Activated CD4-positive, alpha-beta T cell treated with anti-CD3 and anti-CD28 coated beads for 1 hour (primary cell): ENCODE data around the gene ARX.

Experiments used
- DNase-seq: peaks from one replicate; pipeline ENCODE4 v3.0.0-alpha.2; 2020

Gene ARX

GRCh38 chrX:24996096-24996709, 19.6 kb downstream of the ARX start:
- DNase-seq = no peak

- no peak for DNase-seq
Measured at GRCh38 chrX:24993879-24994278, 21.9 kb downstream of the ARX start.

- DNase-seq = no peak
Measured at GRCh38 chrX:24990535-24990934, 25.2 kb downstream of the ARX start.

- DNase-seq = no peak
Measured at GRCh38 chrX:24988314-24988713, 27.5 kb downstream of the ARX start.

DNA sequence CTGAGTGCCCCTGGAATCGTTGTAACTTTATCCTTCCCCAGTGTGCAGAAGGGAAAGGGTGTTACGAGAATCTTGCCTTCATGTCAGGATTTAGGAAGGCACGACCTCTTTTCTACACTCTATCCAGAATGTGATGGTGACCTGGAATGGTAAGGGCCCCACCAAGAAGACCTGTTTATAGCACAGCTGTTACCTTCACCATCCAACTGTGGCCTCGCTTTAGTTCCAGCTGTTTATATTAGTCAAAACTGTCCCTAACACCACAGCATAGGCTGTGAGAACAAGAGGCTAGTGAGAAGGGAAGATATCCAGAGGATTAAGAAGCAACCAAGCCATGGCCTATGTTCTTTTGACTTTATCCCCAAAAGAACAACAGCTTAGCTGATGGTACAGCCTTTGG, 28.0 kb downstream of the ARX start:
- DNase-seq = no peak

GRCh38 chrX:24985120-24985519, 30.6 kb downstream of the ARX start:
- DNase-seq = no peak

DNA sequence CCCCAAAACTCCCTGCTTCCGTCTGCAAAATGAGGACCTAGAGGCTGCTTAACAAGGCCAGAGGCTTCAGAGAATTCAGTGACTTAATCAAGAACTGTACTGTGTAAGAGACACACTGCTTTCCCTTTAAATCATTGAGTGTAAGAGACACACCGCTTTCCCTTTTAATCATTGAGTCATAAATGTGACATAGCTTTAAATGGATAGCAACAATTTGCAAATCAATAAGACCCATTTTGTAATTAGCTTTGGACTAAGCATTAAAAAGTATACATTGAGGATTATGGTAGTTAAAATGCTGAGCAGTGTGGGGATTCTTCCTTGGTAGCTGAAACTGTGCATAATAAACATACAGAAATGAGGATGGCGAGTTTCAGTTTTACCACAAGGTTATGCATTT, 31.8 kb downstream of the ARX start:
- DNase-seq = no peak

GRCh38 chrX:24982306-24982965, 33.3 kb downstream of the ARX start:
- DNase-seq = no peak

- DNase-seq = no peak
Measured at GRCh38 chrX:24981030-24981429, 34.7 kb downstream of the ARX start.

- no peak for DNase-seq
Measured at GRCh38 chrX:24979081-24979480, 36.7 kb downstream of the ARX start.

- no peak for DNase-seq
Measured at GRCh38 chrX:24969812-24970211, 46.0 kb downstream of the ARX start.

GRCh38 chrX:24965372-24965771, 50.4 kb downstream of the ARX start:
- no peak for DNase-seq

- DNase-seq = no peak
Measured at GRCh38 chrX:24963823-24964222, 51.9 kb downstream of the ARX start.

DNA sequence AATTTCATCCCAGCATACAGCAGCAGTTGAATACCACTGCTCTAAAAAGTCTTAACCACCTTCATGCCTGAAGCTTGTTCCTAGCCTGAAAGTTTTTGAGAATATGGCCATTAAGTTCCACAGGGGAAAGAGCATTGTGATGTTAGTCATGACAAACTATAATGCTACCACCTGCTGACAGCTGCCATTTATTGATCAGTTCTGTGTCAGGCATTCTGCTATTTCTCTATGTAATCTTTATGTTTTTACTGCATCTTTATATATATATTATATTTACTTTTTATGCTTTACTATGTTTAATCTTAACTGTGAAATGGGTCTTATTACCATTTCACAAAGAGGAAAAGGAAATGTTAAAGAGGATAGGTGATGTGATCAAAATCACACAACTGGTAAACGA, 54.0 kb downstream of the ARX start:
- DNase-seq = no peak

DNA sequence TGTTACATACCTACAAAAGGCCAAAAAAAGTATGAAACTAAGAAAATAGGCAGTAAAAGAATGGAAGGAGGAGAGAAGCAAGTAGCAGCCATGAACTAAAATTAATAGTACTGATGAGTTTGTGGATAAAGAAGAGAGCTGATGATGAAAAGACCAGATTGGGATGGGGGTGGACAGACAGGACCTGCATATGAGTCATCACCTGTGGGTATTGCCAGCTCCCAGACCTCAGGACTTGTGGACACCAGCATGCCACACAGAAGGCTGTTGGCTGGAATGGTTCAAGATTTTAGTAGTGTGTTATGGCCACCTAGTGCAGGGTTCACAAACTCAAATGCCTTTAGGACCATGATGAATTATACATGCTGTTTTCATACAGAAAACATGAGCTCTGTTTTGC, 58.9 kb downstream of the ARX start:
- no peak for DNase-seq

- no peak for DNase-seq
Measured at GRCh38 chrX:24955372-24955930, 60.3 kb downstream of the ARX start.

DNA sequence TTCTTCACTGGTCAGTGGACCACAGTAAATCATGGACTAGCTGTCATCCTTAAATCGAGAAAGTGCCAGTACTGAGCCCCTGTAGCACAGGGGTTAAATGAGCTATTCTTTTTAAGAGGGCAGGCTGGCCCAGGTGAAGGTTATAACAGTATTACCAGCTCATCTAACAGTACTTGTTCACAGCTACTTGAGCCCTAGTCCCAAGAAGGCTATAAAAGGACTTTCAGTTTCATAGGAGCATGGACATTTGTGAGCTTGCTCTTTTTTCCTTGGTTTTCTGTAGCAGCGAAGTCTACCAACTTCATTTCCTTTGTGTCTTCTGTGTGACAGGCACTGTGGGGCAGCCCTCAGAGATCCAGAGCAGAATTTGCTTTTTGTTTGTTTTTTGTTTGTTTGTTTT, 61.0 kb downstream of the ARX start:
- DNase-seq = no peak
